Hepatocyte (in vitro differentiated cells): Measurements from ENCODE around the gene FMO1. TPM values are rescaled to one million over a fixed set of nuclear protein-coding genes. Genes with fewer than 3 reads are reported as not detected.
"Not testable (repeated sequence)": the region's sequence is repeated elsewhere in the genome, so short reads cannot be mapped to it uniquely, and the experiment has no call there.

Source experiments
- DNase-seq: peaks from one replicate; pipeline ENCODE4 v3.0.0-alpha.2; 2016; ENCODE audit warnings: low spot score
- H2AFZ ChIP-seq: fragments of 200-600 bp; sonication (generic); 2 replicates; pipeline ENCODE4 v1.6.0; 2016; ENCODE audit warnings: antibody characterized with exemption, mild to moderate bottlenecking
- H3K27ac ChIP-seq: fragments of 200-600 bp; sonication (generic); 2 replicates; pipeline ENCODE4 v1.5.1; 2016; ENCODE audit warnings: mild to moderate bottlenecking
- H3K27me3 ChIP-seq: fragments of 200-600 bp; sonication (generic); 2 replicates; pipeline ENCODE4 v1.6.1; 2016
- H3K36me3 ChIP-seq: fragments of 200-600 bp; sonication (generic); replicated peaks from 2 replicates; pipeline ENCODE4 v1.5.1; 2016; ENCODE audit warnings: low read depth; ENCODE audit not compliant: insufficient read depth
- H3K4me1 ChIP-seq: fragments of 200-600 bp; sonication (generic); 2 replicates; pipeline ENCODE4 v1.5.1; 2016; ENCODE audit warnings: mild to moderate bottlenecking, moderate library complexity; ENCODE audit not compliant: insufficient read depth
- H3K4me2 ChIP-seq: fragments of 200-600 bp; sonication (generic); 2 replicates; pipeline ENCODE4 v1.6.0; 2016
- H3K4me3 ChIP-seq: fragments of 200-600 bp; sonication (generic); 2 replicates; pipeline ENCODE4 v1.5.1; 2016; ENCODE audit warnings: mild to moderate bottlenecking
- H3K79me2 ChIP-seq: fragments of 200-600 bp; sonication (generic); 2 replicates; pipeline ENCODE4 v1.6.0; 2017; ENCODE audit warnings: mild to moderate bottlenecking
- H3K9me2 ChIP-seq: fragments of 200-600 bp; sonication (generic); replicated peaks from 2 replicates; pipeline ENCODE4 v1.6.0; 2017; ENCODE audit warnings: mild to moderate bottlenecking; ENCODE audit not compliant: insufficient read depth
- H3K9me3 ChIP-seq: fragments of 200-600 bp; sonication (generic); 2 replicates; pipeline ENCODE4 v1.5.1; 2016; ENCODE audit warnings: low read depth, mild to moderate bottlenecking
- H4K20me1 ChIP-seq: fragments of 200-600 bp; sonication (generic); 2 replicates; pipeline ENCODE4 v1.6.0; 2016; ENCODE audit warnings: mild to moderate bottlenecking; ENCODE audit not compliant: insufficient read depth, poor library complexity, severe bottlenecking
- CTCF ChIP-seq: fragments of 200-600 bp; sonication (generic); IDR thresholded peaks from 2 replicates; pipeline ENCODE4 v1.5.1; 2016; ENCODE audit warnings: antibody characterized with exemption, mild to moderate bottlenecking; ENCODE audit not compliant: poor library complexity
- EZH2 ChIP-seq: fragments of 200-600 bp; sonication (generic); IDR thresholded peaks from 2 replicates; pipeline ENCODE4 v1.6.1; 2016; ENCODE audit warnings: antibody characterized with exemption, mild to moderate bottlenecking, borderline replicate concordance
- EZH2phosphoT487 ChIP-seq: fragments of 200-600 bp; sonication (generic); IDR thresholded peaks from one replicate; pipeline ENCODE4 v1.6.1; 2018; ENCODE audit warnings: antibody characterized with exemption, mild to moderate bottlenecking, low read depth, moderate library complexity; ENCODE audit not compliant: unreplicated experiment, severe bottlenecking
- WGBS: methylation state at CpG from one replicate; pipeline ENCODE4 v1.1.6; 2016; ENCODE audit warnings: low lambda C conversion rate; ENCODE audit errors: missing lambda C conversion rate; 5-methylcytosine and 5-hydroxymethylcytosine counted together
- polyA plus RNA-seq: library from polyadenylated mRNA; unstranded; fragments of >200 nt; fragmentation: Nextera tagmentation; extraction: Ambion mirVana; gene quantifications from 2 replicates; pipeline ENCODE4 v1.2.1, GENCODE V29; 2016
- total RNA-seq: library from RNA; depleted of rRNA; stranded (reverse); fragments of >200 nt; gene quantifications from 2 replicates; pipeline ENCODE4 v1.2.3, GENCODE V29; 2014

Gene FMO1
- total and polyA plus RNA-seq, 2 experiments from 2014 or later = 51.2 to 79.6 TPM

- Histone ChIP-seq H3K9me2 (no peaks in the 10 kb centered on the region), H3K27ac (peak overlapping the region; percentile 74), H3K4me1 (no peaks in the 10 kb centered on the region), H3K4me3 (no peak overlapping the region), H3K36me3 (no peaks in the 10 kb centered on the region), H3K4me2 (no peak overlapping the region), H2AFZ (no peak overlapping the region), H4K20me1 (no peaks in the 10 kb centered on the region), H3K79me2 (no peaks in the 10 kb centered on the region), H3K9me3 (no peaks in the 10 kb centered on the region), H3K27me3 (no peaks in the 10 kb centered on the region)
- peak; percentile 35 for DNase-seq
- 63% methylated on average over 4 of the region's 4 CpGs for WGBS
- no peak for TF ChIP-seq EZH2phosphoT487
- TF ChIP-seq EZH2 = no peak
- no peak for TF ChIP-seq CTCF
These were observed 37.9 kb downstream of the FMO1 start for GRCh38 chr1:171286032-171286705.

- Histone ChIP-seq H3K9me2 (no peaks in the 10 kb centered on the region), H3K36me3 (no peaks in the 10 kb centered on the region), H3K27me3 (no peaks in the 10 kb centered on the region), H3K9me3 (no peaks in the 10 kb centered on the region), H3K27ac (no peak overlapping the region), H4K20me1 (no peaks in the 10 kb centered on the region), H3K4me1 (no peaks in the 10 kb centered on the region), H3K4me2 (no peak overlapping the region), H3K79me2 (no peaks in the 10 kb centered on the region), H2AFZ (no peak overlapping the region), H3K4me3 (no peak overlapping the region)
- 47% methylated on average over 2 of the region's 2 CpGs for WGBS
- TF ChIP-seq EZH2 (no peak), CTCF (no peak), EZH2phosphoT487 (no peak)
- no peak for DNase-seq
These were observed 42.3 kb downstream of the FMO1 start for GRCh38 chr1:171290621-171291020.

GRCh38 chr1:171292799-171293198, 44.5 kb downstream of the FMO1 start:
- Histone ChIP-seq H3K36me3 (no peaks in the 10 kb centered on the region), H3K4me3 (no peak overlapping the region), H3K27ac (no peak overlapping the region), H3K79me2 (no peaks in the 10 kb centered on the region), H3K9me2 (no peaks in the 10 kb centered on the region), H3K4me1 (no peaks in the 10 kb centered on the region), H3K4me2 (no peak overlapping the region), H2AFZ (no peak overlapping the region), H4K20me1 (no peaks in the 10 kb centered on the region), H3K9me3 (no peaks in the 10 kb centered on the region), H3K27me3 (no peaks in the 10 kb centered on the region)
- WGBS = 55% methylated on average over 1 of the region's 1 CpG
- TF ChIP-seq EZH2 = no peak
- TF ChIP-seq EZH2phosphoT487 = no peak
- no peak for TF ChIP-seq CTCF
- no peak for DNase-seq

- not testable (repeated sequence) for H3K4me1 ChIP-seq, H3K36me3 ChIP-seq, H3K9me2 ChIP-seq, DNase-seq, H2AFZ ChIP-seq, H3K4me2 ChIP-seq, H3K27me3 ChIP-seq, H3K9me3 ChIP-seq, H3K79me2 ChIP-seq, H3K4me3 ChIP-seq, H4K20me1 ChIP-seq, H3K27ac ChIP-seq
- 57% methylated on average over 7 of the region's 7 CpGs for WGBS
These were observed 47.1 kb downstream of the FMO1 start for GRCh38 chr1:171295383-171295782.
